Activated CD8-positive, alpha-beta memory T cell treated with anti-CD3 and anti-CD28 coated beads, Interleukin-2, amount 50 U/mL, for 24 hours (primary cell): ENCODE results near the gene FAM216B.
"Not testable (repeated sequence)": the region's sequence is repeated elsewhere in the genome, so short reads cannot be mapped to it uniquely, and the experiment has no call there.

ENCODE experiments used
- DNase-seq: peaks from one replicate; pipeline ENCODE4 v3.0.0-alpha.2; 2020; ENCODE audit errors: extremely low read depth

The FAM216B gene

DNA sequence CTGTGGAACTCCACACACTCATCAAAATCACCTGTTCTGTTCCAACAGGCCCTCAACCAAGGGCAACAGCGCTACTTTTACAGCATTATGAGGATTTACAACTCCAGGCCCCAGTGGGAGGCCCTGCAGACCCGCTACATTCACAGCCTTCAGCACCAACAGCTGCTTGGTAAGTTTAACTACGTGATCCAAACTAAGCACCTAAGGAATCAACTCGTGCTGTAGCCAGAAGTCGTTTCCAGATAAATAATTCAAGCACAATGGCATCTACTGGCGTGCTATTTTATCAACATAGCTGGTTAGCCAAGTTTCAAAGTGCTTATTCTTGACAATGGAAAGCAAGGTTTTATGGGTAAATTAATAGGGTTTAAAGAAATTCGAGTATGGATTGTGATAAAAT is 5.3 kb downstream of the FAM216B start:
- DNase-seq, result no peak

DNA sequence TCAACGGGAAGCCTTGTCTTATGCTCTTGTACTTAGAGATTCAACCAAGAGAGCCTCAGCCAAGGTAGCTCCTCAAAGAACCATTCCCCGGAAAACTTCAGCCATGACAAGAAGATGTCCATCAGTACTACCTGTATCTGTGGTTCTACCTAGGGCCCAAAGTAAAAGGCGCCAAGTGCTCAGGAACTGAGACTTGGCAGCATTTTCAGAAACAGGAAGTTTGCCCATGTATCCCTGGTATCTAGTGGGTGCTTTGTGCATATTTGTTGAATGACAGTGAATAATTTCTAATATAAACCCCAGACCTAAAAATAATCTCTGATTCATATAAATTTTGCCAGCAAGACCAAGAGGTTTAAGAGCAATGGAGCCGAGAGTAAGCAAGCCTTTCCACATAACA is 7.2 kb downstream of the FAM216B start:
- no peak for DNase-seq

DNA sequence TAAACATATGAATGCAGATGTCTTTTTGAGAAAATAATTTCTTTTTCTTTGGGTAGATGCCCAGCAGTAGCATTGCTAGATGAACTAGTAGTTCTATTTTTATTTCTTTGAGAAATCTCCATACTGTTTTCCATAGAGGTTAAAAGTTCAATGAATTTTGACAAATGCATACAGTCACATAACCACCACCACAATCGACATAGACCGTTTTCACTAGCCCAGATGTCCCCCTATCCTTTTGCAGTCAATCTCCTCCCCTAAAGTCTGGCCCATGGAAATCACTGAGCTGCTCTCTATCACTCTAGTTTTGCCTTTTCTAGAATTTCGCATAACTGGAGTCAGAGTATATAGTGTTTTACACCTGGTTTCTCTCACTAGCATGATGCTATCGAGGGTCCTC is 10.8 kb downstream of the FAM216B start:
- DNase-seq, result no peak

DNA sequence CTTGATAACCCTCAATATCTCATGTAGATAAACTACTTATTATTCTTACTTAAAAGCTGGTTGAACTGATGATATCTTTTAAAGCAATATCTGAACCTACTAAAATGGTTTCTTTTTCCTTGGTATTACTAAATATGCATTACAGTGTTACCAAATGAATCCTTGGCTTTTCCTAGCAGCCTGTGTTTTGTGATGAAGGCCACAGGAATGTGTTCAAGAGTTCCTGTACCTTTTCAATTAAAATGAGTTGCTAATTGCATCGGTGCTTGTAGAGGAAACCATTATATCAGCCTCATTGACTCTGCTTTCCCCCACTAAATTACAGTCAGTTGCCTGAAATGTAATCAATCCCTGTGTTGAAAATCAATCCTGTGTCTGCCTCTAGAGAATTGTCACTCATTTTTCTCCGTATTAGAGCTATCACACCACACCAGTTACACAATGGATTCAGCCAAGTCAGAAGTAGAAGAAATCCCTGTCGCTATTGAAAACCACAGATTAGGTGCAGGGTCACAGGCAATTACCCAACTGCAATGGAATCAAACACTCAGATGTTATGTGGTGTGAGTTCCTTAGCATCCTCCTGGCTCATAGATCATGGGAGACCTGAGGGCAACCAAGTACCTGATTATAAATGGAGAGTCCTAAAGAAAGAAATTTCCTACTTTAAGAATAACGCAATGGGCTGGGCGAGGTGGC is 13.3 kb downstream of the FAM216B start:
- DNase-seq, result no peak

DNA sequence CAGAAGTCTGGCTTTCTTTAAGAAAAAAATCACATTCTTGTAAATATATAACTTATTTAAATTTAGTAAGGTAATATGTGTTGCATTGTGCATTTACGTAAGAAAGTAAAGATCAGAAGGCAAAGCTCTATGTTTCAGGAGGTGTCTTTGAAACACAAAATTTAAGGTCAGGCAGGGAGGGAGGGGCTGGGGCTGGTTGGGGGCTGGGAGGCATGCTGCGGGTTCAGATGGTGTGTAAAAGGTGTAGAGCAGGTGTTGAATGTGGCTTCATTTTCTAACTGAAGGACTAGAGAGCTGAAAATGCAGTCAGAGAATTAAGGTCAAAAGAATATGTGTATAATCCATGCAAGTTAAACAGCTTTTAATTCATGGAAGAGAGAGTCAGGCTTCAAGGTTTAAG is 14.3 kb downstream of the FAM216B start:
- DNase-seq, result no peak

DNA sequence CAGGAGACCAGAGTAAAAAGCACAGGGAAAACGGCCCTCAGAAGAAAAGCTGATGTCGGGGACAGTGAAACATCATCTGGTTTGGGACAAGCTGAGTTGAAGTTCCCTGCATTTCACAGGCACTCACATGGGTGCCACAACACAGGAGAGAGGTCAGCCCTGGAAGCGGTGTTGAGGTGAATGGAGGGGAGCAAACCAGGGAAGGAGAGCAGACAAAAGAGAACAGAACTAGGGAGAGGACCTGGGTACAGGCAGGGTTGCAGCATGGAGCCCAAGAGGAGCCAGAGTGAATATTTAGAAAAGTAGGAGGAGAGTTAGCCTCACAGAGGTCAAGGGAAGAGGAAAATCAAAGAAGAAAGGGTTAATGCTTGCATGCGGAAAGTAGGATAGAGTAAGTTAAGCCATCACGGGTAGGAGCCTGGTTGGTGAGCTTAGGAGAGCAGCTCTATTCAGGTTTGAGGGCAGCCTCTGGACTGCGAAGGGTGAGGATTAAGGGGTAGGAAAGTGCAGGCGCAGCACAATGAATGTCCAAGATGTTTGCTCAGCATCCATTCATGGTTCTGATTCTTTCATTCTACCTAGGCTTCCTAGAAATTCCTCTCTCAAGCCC is 15.5 kb downstream of the FAM216B start:
- DNase-seq, result no peak

DNA sequence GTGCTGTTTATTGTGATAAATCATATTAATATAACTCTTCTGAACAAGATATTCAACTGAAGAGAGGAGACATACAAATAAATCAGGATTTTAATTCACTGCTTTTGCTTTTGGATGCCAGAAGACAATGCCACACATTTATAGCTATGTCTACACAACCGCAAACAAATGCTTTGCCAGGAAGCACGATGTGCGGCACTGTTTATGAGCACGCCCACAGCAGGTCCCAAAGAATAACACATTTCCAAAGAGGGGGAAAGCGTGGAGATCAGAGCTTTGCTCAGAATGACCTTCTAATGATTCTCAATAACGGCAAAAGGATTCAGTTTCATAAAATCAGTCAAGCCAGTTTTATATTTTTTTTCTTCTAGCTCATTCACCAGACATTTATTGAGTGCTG is 16.7 kb downstream of the FAM216B start:
- no peak for DNase-seq

DNA sequence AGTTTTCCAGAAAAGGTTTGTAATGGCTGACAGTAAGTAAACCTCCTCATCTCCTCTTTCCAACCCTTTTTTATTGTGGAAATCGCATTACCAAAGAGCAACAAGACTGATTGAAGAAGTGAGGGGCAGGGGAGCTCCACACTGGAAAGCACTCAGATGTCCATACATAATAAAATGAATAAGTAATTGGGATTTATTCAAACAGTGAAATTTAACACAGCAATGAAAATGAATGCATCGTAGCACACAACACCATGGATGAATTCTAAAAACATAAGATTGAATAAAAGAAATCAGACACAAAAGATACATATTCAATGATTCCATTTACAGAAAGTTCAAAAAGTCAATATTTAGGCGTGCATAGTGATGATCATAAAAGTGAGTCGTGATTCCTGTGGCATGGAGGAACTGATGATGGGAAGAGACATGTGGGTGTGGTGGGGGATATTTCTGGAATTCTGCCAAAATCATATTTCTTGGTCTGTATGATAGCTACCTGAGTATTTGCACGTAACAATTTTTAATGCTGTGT is 18.8 kb downstream of the FAM216B start:
- no peak for DNase-seq

DNA sequence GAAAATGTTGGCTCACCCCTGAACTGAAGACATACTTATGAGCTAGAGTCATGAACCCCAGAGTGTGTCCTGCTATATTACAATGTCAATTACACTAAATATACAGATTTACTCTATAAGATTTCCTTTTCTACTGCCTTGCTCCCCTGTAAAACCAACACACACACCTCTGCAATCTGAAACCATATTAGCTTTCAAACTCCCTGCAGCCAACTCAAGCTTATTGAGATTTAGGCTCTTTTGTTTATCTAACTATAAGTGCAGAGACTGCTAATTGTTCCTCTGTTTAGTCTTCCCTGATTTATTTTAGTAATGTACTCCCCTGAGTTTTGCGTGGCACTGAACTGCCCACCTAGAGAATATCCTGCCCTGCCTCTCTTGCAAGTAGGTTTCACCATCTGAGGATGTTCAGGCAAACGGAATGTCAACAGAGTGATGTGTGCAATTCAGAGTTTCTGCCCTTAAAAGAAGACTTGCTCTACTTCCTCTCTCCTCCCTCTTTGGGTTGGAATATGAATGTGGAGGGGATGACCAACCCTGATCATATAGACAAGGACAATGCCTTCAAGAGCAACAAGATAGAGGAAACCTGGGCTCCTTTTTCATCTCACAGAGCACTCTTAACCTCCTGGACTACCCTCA is 22.3 kb downstream of the FAM216B start:
- DNase-seq, result no peak

DNA sequence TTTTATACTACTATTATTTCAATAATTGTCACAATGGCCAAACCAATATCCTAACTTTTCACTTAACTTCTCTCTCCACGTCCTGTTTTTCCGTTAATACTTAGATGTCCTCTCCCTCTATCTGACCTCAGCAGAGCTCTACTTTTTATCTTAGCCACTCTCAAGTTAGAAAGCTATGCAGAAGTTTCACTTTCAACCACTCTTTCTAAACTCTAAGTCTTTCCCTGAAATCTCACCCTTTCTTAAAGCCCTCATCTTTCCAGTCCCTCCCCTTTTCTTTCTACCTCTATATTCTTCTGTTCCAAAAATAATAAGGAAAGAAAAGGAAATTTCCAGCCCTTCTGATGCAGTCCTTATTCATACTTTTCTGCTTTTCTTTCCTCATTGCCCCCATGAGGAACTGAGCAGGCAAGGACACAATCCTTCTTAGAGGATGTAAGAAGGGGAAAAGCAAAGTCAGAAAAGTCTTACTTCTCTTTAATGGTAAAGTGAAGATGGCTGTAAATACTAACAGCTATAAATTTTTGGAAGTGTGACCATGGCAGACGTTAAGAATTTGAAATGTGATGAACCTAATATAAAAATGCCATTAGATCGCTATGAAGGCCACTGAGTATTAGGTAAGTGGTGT is 23.0 kb downstream of the FAM216B start:
- no peak for DNase-seq

DNA sequence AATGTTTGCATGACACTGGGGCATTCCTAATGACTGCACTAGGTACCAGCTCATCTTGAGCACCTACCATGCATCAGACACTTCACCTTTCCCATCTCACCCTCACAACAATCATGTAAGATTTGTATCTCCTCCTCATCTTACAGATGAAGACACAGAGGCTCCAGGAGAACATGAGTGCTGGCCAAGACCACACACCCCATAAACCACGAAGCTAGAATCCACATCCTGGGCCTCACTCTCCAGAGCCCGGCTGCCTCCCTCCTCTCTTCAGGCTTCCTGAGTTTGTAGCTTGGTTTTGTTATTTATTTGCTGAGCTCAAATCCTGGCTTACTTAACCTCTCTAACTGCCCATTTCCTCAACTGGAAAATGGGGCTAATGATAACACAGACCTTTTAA is 25.9 kb downstream of the FAM216B start:
- no peak for DNase-seq

DNA sequence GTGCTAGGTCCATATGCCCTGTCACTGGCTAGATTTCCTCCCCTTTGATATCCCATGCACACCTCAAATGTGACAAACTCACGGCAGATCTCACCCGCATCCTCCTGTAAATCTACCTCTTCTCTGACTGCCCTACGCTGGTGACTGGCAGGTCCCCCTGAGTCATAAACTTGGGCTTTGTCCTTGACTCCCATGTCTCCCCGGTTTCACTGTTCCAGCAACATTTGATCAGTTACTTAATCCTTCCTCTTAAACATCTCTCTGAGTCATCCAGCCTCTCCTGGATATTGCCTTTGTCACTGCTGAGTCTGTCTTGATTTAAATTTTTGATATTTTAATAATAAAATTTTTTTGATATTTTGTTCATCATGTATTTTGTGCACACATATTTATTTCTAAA is 26.5 kb downstream of the FAM216B start:
- no peak for DNase-seq

DNA sequence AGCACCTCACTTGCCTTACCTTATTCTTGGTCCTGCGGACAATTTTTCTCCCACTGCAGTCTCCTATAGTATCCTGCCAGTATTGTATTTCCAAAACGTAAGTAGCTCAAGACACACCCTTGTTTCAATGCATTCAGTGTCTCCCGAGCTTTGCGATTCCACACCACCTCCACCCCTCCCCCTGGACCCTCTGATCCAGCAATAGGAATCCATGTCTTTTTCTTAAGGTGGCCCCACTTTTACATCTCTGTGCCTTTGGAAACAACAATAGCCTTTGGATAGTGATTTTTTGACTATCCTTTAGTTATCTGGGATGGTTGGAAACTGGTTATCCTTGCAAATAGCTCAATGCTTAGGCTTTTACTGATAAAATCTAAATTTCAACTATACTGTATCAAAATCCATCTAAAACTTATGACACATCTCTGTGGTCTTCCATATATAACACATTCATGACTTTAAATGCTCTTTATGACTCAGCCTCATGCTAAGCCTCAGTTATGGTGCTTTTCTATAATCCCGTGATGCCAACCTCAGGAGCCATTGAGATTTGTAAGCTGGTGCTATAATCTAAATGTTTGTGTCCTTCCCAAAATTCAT is 27.1 kb downstream of the FAM216B start:
- no peak for DNase-seq

DNA sequence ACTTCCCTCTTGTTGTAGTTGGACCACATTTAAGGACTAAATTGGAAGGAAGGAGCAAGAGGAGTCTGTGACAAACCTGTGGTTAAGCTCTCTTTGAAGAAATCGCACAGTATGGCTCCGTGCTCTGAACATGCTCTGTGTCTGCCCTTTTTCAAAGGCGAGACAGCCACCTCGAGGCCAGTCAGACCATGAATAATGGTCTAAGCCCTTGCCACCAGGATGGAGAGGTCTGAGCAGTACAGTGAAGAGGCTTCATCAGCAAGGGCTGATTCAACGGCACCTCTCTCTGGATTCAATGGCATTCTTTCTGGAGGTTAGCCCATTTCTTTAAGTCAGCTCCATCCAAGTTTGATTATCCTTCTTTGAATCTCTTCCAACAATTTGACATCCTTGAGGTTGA is 30.9 kb downstream of the FAM216B start:
- DNase-seq, result no peak

DNA sequence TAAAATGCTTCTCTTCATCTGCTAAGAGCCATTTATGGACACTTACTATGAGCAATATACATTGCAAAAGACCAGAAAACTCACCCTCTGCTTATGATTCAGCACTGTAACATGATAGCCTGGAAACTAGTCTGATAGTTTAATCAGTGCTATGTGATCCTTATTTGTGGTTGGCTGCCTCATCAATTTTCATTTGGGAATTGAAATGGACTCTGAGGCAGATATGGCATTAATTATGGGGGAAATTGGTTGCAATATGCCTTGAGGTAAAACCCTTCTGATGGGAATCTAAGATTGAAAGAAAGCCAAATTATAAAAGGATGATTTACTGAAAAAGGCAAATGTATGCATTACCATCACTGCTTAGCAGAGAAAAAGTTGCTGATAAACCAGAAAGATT is 33.5 kb downstream of the FAM216B start:
- no peak for DNase-seq

DNA sequence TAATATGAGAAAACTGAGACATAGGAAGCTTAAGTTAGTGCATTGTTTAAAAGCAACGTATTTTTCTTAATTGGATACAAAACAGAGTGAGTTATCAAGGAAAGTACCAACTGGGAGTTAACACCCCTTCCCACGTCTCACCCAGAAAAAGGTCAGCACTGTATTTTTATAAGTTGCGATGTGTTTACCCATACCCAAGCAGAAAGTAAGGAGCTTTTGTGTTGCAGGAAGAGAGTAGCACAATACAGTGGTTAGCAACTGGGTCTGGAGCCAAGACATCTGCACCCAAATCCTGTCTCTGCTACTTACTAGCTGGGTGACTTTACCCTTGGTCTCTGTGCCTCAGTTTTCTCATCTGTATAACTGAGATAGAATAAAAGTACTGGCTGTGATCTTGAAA is 34.3 kb downstream of the FAM216B start:
- no peak for DNase-seq

DNA sequence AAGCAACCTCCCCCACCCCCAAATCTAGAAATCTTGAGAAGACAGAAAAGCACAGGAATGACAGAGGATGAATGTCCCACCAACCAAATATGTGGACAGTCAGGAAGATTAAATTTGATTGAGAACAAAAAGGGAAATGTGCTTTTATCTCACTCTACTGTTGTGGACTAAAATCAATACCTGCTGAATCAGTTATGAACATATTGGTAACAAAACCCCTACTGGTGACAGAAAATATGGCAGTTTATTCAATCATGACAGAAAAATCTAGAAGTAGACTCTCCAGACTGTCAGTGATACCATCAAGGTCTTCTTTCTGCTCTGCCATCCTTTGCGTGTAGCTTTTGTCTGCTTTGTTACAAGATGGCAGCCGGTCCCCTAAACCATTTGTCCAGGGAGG is 35.2 kb downstream of the FAM216B start:
- DNase-seq, result no peak

DNA sequence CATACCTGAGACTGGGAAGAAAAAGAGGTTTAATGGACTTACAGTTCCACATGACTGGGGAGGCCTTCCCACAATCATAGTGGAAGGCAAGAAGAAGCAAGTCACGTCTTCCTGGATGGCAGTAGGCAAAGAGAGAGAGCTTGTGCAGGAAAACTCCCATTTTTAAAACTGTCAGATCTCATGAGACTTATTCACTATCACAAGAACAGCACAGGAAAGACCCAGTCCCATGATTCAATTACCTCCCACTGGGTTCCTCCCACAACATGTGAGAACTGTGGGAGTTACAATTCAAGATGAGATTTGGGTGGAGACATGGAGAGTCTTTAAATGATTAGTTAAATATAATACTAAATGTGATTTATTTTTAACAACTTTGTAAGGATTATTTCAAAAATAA is 38.3 kb downstream of the FAM216B start:
- DNase-seq, result not testable (repeated sequence)

DNA sequence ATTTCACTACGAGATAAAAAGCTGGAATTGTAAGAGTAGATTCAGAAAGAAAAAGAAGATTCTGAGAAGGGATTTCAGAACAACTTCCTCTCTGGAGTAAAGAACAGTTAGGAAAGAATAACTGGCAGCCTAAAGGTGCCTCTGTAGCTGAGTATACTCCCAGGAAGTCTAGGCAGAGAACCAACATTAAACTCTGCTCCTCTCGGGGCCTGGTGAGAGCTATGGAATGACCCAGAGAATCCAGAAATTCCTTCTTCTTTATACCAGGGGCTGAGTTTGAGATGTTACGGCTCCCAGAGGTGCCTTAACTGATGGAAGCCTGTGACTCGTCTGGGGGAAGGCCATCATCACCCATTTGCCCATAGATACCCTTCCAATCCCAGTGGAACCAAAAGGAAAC is 39.1 kb downstream of the FAM216B start:
- DNase-seq, result no peak

DNA sequence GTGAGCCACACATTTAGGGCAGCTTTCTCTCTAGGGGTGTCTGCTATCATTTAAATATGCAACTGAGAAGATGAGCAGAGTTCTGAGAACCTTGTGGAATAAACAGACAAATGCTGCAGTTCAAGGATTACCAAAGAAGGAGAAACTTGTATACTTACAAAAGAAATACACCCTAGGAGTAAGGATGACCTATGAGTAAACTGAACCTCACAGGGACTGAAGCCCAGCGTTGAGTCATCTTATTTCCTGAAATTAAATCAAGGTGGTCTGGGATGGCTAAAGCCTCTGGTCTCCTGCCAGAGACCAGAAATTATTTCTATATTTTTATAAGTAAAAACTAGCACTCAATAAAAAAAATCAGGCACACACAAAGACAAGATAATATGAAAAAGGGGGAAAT is 40.1 kb downstream of the FAM216B start:
- no peak for DNase-seq

DNA sequence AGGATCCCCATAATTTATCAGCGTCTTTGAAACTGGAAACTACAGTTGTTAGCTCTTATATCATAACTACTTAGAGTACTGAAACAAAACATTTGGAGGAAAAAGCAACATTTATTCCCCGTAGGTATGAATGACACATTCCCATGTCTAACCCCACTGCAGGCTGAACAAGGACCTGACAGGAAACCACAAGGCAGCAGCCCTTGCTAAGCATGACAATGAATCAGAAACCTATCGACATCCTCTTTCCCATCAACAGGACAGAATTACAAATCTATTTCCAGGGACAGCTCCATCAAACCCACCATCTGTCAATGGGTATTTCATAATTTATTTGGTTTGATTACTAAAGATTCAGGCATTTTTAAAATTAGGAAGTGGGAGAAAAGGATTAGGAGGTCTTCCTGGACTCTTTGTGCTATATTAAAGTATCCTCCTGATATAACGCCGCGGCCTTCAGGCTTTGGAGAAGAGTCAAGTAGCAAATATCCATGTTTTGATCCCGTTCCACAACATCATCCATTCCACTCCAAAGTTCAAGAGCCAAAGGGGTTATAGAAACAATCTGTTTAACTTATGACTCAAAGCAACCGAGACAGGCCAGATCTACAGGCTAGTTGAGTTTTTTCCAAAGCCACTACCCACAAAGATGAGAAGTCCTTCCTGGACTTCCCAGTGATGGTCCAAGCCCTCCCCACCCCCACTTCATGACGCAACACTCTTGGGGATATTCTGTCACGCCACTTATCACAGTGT is 51.1 kb downstream of the FAM216B start:
- no peak for DNase-seq

DNA sequence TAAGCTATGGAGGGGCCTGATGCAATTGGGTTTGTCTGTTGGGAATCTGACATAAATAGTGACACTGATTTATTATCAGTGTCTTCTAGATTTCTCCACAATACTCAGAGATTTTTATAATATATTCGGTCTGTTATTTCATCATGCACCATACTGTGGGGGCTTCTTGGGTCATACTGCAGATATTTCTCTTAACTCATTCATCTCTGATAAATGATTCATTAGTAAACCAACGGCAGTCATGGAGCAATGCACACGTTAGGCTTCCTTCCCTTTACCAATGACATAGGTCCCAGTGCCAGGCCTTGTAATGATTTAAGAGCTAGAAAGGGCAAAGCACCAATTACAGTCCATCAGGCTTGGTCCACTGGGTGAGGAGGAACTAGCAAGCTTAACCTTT is 53.6 kb downstream of the FAM216B start:
- no peak for DNase-seq
